GM20000 (cell line): ENCODE data around the gene GREB1L.

Source experiments
- DNase-seq: peaks from one replicate; pipeline ENCODE4 v3.0.0; 2012; ENCODE audit warnings: low spot score
- CTCF ChIP-seq: IDR thresholded peaks from 2 replicates; pipeline ENCODE4 v1.5.1; 2012; ENCODE audit warnings: mild to moderate bottlenecking, control low read depth; ENCODE audit errors: extremely low read depth, missing control alignments

The GREB1L gene

GRCh38 chr18:21448299-21448698 lies 206.3 kb downstream of the GREB1L start:
- DNase-seq, result no peak
- no peak for TF ChIP-seq CTCF

- TF ChIP-seq CTCF, result no peak
- DNase-seq, result no peak
Observed at GRCh38 chr18:21449367-21450290, 207.6 kb downstream of the GREB1L start.

- no peak for DNase-seq
- no peak for TF ChIP-seq CTCF
Observed at GRCh38 chr18:21450503-21450902, 208.5 kb downstream of the GREB1L start.

GRCh38 chr18:21450913-21451312 lies 208.9 kb downstream of the GREB1L start:
- DNase-seq, result no peak
- no peak for TF ChIP-seq CTCF

GRCh38 chr18:21451851-21452250 lies 209.8 kb downstream of the GREB1L start:
- no peak for TF ChIP-seq CTCF
- no peak for DNase-seq

- TF ChIP-seq CTCF, result no peak
- DNase-seq, result no peak
Observed at GRCh38 chr18:21452276-21452780, 210.3 kb downstream of the GREB1L start.

- TF ChIP-seq CTCF, result no peak
- DNase-seq, result no peak
Observed at GRCh38 chr18:21452796-21453510, 210.9 kb downstream of the GREB1L start.
